Measurements from ENCODE around the gene STMP1.

GRCh38 chr7:135644729-135645128 is 17.6 kb upstream of the STMP1 start:
- TF ChIP-seq CTCF (conservative IDR thresholded peaks at IDR 0.05; ENCODE audit: low read depth, low read length) (no peak), POLR2A (IDR thresholded peaks at IDR 0.05; ENCODE audit: low read depth, low read length) (no peak), NFE2L2 (IDR thresholded peaks at IDR 0.05; ENCODE audit: low read depth, low read length) (no peak), RFX5 (IDR thresholded peaks at IDR 0.05; ENCODE audit: low read depth, low read length) (no peak), CHD1 (IDR thresholded peaks at IDR 0.05; ENCODE audit: low read depth, low read length) (no peak), SMC3 (IDR thresholded peaks at IDR 0.05; ENCODE audit: low read depth, low read length) (no peak), MAZ (IDR thresholded peaks at IDR 0.05; ENCODE audit: borderline replicate concordance, low read depth, low read length) (no peak), RAD21 (IDR thresholded peaks at IDR 0.05; ENCODE audit: low read length) (no peak), MXI1 (IDR thresholded peaks at IDR 0.05; ENCODE audit: borderline replicate concordance, low read depth, low read length) (no peak), ELK1 (IDR thresholded peaks at IDR 0.05; ENCODE audit: borderline replicate concordance, low read depth, low read length) (no peak), MAFK (IDR thresholded peaks at IDR 0.05; ENCODE audit: low read depth, low read length) (no peak), CEBPB (IDR thresholded peaks at IDR 0.05; ENCODE audit: low read depth, low read length) (no peak), USF2 (IDR thresholded peaks at IDR 0.05; ENCODE audit: low read depth, low read length) (no peak)

Data from IMR-90 (cell line).